Large intestine (tissue), 3 donors: Measurements from ENCODE around the gene ERF. TPM values are rescaled to one million over a fixed set of nuclear protein-coding genes. Genes with fewer than 3 reads are reported as not detected.

Experiments used
- DNase-seq, 2 donors: peaks; one replicate each; pipeline versions ENCODE4 v3.0.0 to v3.0.0-alpha.2; 2013
- H3K27ac ChIP-seq: one replicate; pipeline ENCODE4 v1.5.1; 2013; ENCODE audit warnings: low read length
- H3K27me3 ChIP-seq: 2 replicates; pipeline ENCODE4 v1.6.1; 2013; ENCODE audit warnings: low read length; ENCODE audit not compliant: control insufficient read depth, insufficient read depth
- H3K36me3 ChIP-seq: 2 replicates; pipeline ENCODE4 v1.6.1; 2013; ENCODE audit warnings: low read length; ENCODE audit not compliant: control insufficient read depth, insufficient read depth
- H3K4me1 ChIP-seq: one replicate; pipeline ENCODE4 v1.6.1; 2013; ENCODE audit warnings: low read length; ENCODE audit not compliant: control insufficient read depth, insufficient read depth
- H3K4me3 ChIP-seq: one replicate; pipeline ENCODE4 v1.5.1; 2013; ENCODE audit warnings: low read length
- H3K9me3 ChIP-seq: one replicate; pipeline ENCODE4 v1.6.1; 2013; ENCODE audit warnings: mild to moderate bottlenecking, low read depth, low read length, moderate library complexity; ENCODE audit not compliant: control insufficient read depth
- WGBS: methylation state at CpG from one replicate; pipeline ENCODE4 v1.1.5; 2013; ENCODE audit warnings: low lambda C conversion rate; ENCODE audit not compliant: insufficient coverage; 5-methylcytosine and 5-hydroxymethylcytosine counted together
- polyA plus RNA-seq: library from polyadenylated mRNA; unstranded; fragments of 120-200 nt; gene quantifications from one replicate; pipeline ENCODE4 v1.2.1, GENCODE V29; 2013

ERF gene
- polyA plus RNA-seq, 1 donor, result 70.3 TPM

DNA sequence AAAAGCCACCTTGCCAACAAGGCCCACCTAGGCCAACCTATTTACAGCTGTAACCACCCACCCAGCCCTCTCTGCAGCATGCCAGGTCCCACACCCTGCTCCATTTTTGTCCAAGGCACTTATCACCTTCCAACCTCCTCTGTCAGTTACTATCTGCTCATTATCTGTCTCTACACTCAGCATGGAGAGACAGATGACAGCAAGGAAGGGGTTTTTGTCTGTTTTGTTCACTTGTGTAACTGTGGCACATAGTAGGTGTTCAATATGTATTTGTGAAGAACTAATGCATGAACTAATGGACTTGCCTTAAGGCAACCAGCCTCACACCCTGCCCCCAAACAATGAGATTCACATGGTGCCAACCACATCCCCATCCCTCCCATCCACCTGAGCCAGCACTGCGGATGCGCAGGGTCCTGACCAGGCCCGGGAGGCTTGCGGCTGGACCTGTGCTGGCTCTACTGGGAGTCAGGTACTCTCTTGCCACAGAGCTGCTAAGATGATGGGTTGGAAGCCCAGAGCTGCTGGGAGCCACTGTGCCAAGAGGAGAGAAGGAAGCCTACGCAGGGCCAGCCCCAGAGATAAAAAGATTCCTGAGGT is 54.7 kb downstream of the ERF start:
- H3K36me3 ChIP-seq, result peaks cover 72% of the 10 kb centered on the region
- DNase-seq, result no peak
- no peaks in the 10 kb centered on the region for H3K27me3 ChIP-seq
- H3K27ac ChIP-seq, result no peak overlapping the region
- H3K4me3 ChIP-seq, result no peak overlapping the region
- H3K4me1 ChIP-seq, result peaks cover 7% of the 10 kb centered on the region
- WGBS, result no CpG with 5 or more reads among the region's 5 CpGs
- H3K9me3 ChIP-seq, result no peaks in the 10 kb centered on the region

DNA sequence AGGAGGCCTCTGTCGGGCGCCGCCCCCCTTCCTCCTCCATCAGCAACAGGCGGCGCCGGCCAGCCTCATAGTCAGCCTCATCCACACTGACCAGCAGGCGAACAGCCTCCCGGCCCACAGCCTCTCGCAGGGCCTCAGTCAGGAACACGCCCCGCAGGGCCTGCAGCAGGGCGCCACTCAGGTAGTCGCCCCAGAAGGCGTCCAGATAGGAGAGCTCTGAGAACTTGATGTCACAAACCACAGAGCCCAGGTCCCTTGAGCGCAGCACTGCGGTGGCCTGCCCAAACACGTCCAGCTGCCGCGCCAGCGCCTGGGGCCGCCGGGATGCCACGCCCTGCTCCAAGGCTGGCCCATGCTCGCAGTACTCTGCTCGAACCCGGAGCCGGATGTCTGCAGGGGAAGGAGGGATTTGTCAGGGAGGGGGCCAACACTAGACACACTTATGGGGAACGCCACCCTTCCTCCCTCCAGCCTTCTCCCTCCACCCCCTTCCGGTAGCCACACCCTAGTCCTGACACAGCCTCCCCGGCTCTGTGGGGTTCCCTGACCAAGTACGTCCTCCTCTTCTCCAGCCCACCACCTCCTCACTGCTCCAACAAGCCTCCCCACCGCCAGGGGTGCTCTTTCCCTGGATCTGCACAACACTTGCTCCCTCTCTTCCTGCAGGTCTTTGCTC is 55.4 kb downstream of the ERF start:
- no peak overlapping the region for H3K4me3 ChIP-seq
- no peak overlapping the region for H3K27ac ChIP-seq
- H3K36me3 ChIP-seq, result peaks cover 72% of the 10 kb centered on the region
- WGBS, result no CpG with 5 or more reads among the region's 32 CpGs
- H3K9me3 ChIP-seq, result no peaks in the 10 kb centered on the region
- peaks cover 7% of the 10 kb centered on the region for H3K4me1 ChIP-seq
- DNase-seq, result no peak
- no peaks in the 10 kb centered on the region for H3K27me3 ChIP-seq

DNA sequence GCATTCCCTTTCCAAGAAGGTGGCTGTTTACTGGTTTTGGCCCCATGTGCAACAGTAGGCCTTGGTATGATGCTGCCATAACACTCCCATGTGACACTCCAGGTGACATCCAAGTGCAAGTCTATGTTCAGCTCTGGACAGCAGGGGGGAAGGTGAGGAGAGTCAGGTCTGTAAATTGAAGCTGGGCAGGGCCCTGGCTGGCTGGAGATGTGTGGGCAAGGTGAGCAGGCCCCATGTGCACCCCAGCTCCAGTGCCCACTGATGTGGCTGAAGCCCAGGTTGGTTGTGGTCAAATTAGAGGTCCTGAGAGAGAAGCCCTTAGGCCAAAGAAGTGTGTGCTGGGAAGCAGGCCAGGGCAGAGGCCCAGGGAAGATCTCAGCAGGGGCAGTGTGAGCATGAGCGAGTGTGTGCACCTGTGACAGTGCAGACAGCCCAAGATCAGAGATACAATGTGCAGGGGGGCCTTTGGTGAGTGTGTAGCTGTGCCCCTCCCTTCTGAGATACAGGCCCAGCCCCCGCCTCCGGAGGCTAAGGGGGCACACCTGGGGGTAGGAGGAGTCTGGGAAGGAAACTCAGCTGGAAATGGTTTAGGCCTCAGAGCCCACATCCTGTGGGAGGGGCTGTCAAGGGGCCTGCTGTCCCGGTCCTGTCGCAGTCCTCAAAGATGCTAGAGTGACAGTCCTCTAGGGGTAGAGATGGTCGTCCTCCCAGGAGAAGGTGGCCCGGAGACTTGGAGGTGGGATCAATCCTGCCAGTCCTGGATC is 56.1 kb downstream of the ERF start:
- no peak overlapping the region for H3K4me3 ChIP-seq
- no peak for DNase-seq
- no CpG with 5 or more reads among the region's 7 CpGs for WGBS
- no peaks in the 10 kb centered on the region for H3K27me3 ChIP-seq
- no peaks in the 10 kb centered on the region for H3K9me3 ChIP-seq
- H3K27ac ChIP-seq, result no peak overlapping the region
- H3K4me1 ChIP-seq, result peaks cover 7% of the 10 kb centered on the region
- H3K36me3 ChIP-seq, result peaks cover 65% of the 10 kb centered on the region

Other genes starting within 250 kb of the ERF start
- 4.7 TPM for gene GRIK5, start 184.9 kb downstream of the ERF start, polyA plus RNA-seq
- gene ZNF574, start 179.0 kb downstream of the ERF start, polyA plus RNA-seq, result 15.1 TPM
- 2.7 TPM for gene POU2F2, start 122.7 kb downstream of the ERF start, polyA plus RNA-seq
- 30.7 TPM for gene DEDD2, start 37.5 kb downstream of the ERF start, polyA plus RNA-seq
- 9.3 TPM for gene ZNF526, start 34.8 kb downstream of the ERF start, polyA plus RNA-seq
- gene GSK3A, start 12.5 kb downstream of the ERF start, polyA plus RNA-seq, result 70.8 TPM
- 43.4 TPM for gene CIC, start 14.1 kb upstream of the ERF start, polyA plus RNA-seq
- gene PRR19, start 47.0 kb upstream of the ERF start, polyA plus RNA-seq, result 0.91 TPM
- gene PAFAH1B3, start 47.5 kb upstream of the ERF start, polyA plus RNA-seq, result 35.3 TPM
- gene TMEM145, start 58.2 kb upstream of the ERF start, polyA plus RNA-seq, result 3.3 TPM
- gene MEGF8, start 70.5 kb upstream of the ERF start, polyA plus RNA-seq, result 23.9 TPM
- gene CNFN, start 135.2 kb upstream of the ERF start, polyA plus RNA-seq, result 13.5 TPM
- gene LIPE, start 172.3 kb upstream of the ERF start, polyA plus RNA-seq, result 13.9 TPM
- 0.07 TPM for gene CXCL17, start 187.8 kb upstream of the ERF start, polyA plus RNA-seq